Natural killer cell (primary cell): Measurements from ENCODE around the gene AP2A2. TPM values are rescaled to one million over a fixed set of nuclear protein-coding genes. Genes with fewer than 3 reads are reported as not detected.

Experiments
- ATAC-seq, 3 donors: fragments of 150-1000 bp in 2 of 3; fragments of 200-7000 bp in 1 of 3; cut with Tn5 transposase; 1 replicate in 1 of 3; 2 replicates in 2 of 3; pipeline ENCODE4 v1.10.0; 2021; ENCODE audit warnings: mild to moderate bottlenecking in 2 of 3, moderate library complexity in 2 of 3
- DNase-seq, 2 donors: peaks; one replicate each; pipeline versions ENCODE4 v3.0.0 to v3.0.0-alpha.2; 2013 to 2021; ENCODE audit warnings: mixed read lengths in 1 of 2
- H3K27ac ChIP-seq: one replicate; pipeline ENCODE4 v1.5.1; 2013; ENCODE audit warnings: mild to moderate bottlenecking, low read length
- H3K27me3 ChIP-seq: one replicate; pipeline ENCODE4 v1.6.1; 2013; ENCODE audit warnings: low read length; ENCODE audit not compliant: control insufficient read depth, insufficient read depth
- H3K36me3 ChIP-seq: one replicate; pipeline ENCODE4 v1.6.1; 2013; ENCODE audit warnings: low read length; ENCODE audit not compliant: control insufficient read depth, insufficient read depth
- H3K4me1 ChIP-seq: one replicate; pipeline ENCODE4 v1.6.1; 2013; ENCODE audit warnings: low read length; ENCODE audit not compliant: control insufficient read depth, insufficient read depth
- H3K4me3 ChIP-seq: one replicate; pipeline ENCODE4 v1.5.1; 2013; ENCODE audit warnings: low read length
- H3K9me3 ChIP-seq: one replicate; pipeline ENCODE4 v1.6.1; 2013; ENCODE audit warnings: low read length; ENCODE audit not compliant: control insufficient read depth, insufficient read depth
- H3K27ac Mint-ChIP-seq, 2 donors: one replicate each; pipeline ENCODE4 v1.8.0; 2022; ENCODE audit warnings: mild to moderate bottlenecking in 2 of 2, mixed read lengths in 2 of 2, moderate library complexity in 1 of 2
- H3K27me3 Mint-ChIP-seq, 2 donors: one replicate each; pipeline ENCODE4 v1.8.0; 2022; ENCODE audit warnings: low read depth in 2 of 2, mixed read lengths in 2 of 2
- H3K36me3 Mint-ChIP-seq: one replicate; pipeline ENCODE4 v1.8.0; 2022; ENCODE audit warnings: mixed read lengths
- H3K4me1 Mint-ChIP-seq, 2 donors: one replicate each; pipeline ENCODE4 v1.8.0; 2022; ENCODE audit warnings: mixed read lengths in 2 of 2
- H3K4me3 Mint-ChIP-seq: one replicate; pipeline ENCODE4 v1.8.0; 2022; ENCODE audit warnings: mild to moderate bottlenecking, moderate library complexity, mixed read lengths
- H3K9me3 Mint-ChIP-seq, 2 donors: one replicate each; pipeline ENCODE4 v1.8.0; 2022; ENCODE audit warnings: mixed read lengths in 2 of 2
- CTCF ChIP-seq: fragments of 200-600 bp; IDR thresholded peaks from one replicate; pipeline ENCODE4 v1.8.0; 2022; ENCODE audit warnings: antibody characterized with exemption
- WGBS: methylation state at CpG from one replicate; pipeline ENCODE4 v1.1.7; 2013; ENCODE audit warnings: missing lambda C conversion rate; ENCODE audit not compliant: insufficient coverage; 5-methylcytosine and 5-hydroxymethylcytosine counted together
- intact Hi-C: fragments of 100-400 bp; cut with micrococcal nuclease; formaldehyde crosslinking; loops from one replicate; pipeline ENCODE4 v1.14.2; 2022
- total RNA-seq, 4 donors: library from RNA; stranded (reverse); fragments of 120-200 nt in 1 of 4; gene quantifications; one replicate each; pipeline versions ENCODE4 v1.2.3 to v1.2.4, GENCODE V29; 2013 to 2022

Gene AP2A2
- total RNA-seq, 3 donors from 2014 or later (not counting 1 experiment from before 2014, with no cell fraction given), result 57.2 to 120 (median 82.9) TPM

- Mint-ChIP-seq H3K4me1 (peaks cover 7 to 10% of the 10 kb centered on the region in 2 donors), H3K27me3 (no peaks in the 10 kb centered on the region), H3K4me3 (no peak overlapping the region), H3K27ac (no peak overlapping the region), H3K36me3 (no peaks in the 10 kb centered on the region), H3K9me3 (no peaks in the 10 kb centered on the region)
- Histone ChIP-seq H3K27me3 (no peaks in the 10 kb centered on the region), H3K4me1 (peaks cover 22% of the 10 kb centered on the region), H3K36me3 (no peaks in the 10 kb centered on the region), H3K9me3 (no peaks in the 10 kb centered on the region), H3K27ac (no peak overlapping the region), H3K4me3 (no peak overlapping the region)
- intact Hi-C loops, result loop anchor here (10.0 kb wide), 1 partner anchor 69 kb away; the partner anchor contains the start of genes POLR2L and TSPAN4
- 95% methylated on average over 5 of the region's 5 CpGs for WGBS
- TF ChIP-seq CTCF, result no peak
- ATAC-seq (no peak), DNase-seq (no peak)
These were observed 11.5 kb upstream of the AP2A2 start for GRCh38 chr11:914204-914603.

DNA sequence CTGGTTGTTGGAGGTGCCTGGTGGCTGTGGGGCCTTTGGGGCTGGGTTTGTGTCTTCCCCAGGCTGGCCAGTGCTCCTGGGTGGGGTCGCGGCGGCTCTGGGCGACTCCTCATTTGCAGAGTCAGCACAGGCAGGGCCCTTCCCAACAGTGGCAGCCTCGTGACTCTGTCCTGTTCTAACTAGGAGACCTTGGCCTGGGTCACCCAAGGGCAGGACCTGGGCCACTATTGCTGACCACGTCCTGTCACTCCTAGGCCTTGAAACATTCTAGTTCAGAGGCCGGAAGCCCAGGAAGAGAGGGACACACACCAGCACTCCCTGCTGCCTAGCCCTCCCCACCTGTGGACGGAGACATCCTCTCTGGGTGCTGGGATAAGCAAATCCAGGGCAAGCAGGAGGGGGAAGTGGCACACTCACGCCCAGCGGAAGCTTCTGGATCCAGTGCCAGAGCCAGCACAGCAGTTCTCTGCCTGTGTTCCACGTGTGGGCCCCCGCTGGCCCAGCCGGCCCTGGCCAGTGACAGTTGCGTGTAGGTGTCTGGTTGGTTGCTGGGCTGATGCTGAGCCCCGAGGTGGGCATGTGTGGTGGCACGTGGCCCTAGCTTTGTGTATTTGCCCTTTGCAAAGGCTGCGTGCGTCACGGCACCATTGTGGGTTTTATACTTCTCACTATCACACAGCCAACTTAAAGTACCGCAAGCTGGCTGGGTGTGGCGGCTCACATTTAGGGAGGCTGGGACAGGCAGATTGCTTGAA, 10.7 kb upstream of the AP2A2 start:
- H3K36me3 Mint-ChIP-seq, result no peaks in the 10 kb centered on the region

GRCh38 chr11:917426-917825, 8.2 kb upstream of the AP2A2 start:
- intact Hi-C loops, result loop anchor here (10.0 kb wide), 1 partner anchor 73 kb away; the partner anchor contains the start of genes POLR2L and TSPAN4
- no peak for TF ChIP-seq CTCF
- Histone ChIP-seq H3K27me3 (no peaks in the 10 kb centered on the region), H3K4me1 (no peaks in the 10 kb centered on the region), H3K9me3 (no peaks in the 10 kb centered on the region), H3K4me3 (no peak overlapping the region), H3K36me3 (no peaks in the 10 kb centered on the region), H3K27ac (no peak overlapping the region)
- H3K27me3 Mint-ChIP-seq, result no peaks in the 10 kb centered on the region
- WGBS, result 93% methylated on average over 8 of the region's 8 CpGs
- ATAC-seq, result no peak
- H3K27ac Mint-ChIP-seq, result no peak overlapping the region
- H3K4me1 Mint-ChIP-seq, result no peaks in the 10 kb centered on the region
- no peaks in the 10 kb centered on the region for H3K9me3 Mint-ChIP-seq
- no peak for DNase-seq
- no peak overlapping the region for H3K4me3 Mint-ChIP-seq
- H3K36me3 Mint-ChIP-seq, result no peaks in the 10 kb centered on the region

More for the DNA sequence above, 10.7 kb upstream of the AP2A2 start:
- Mint-ChIP-seq H3K4me3 (no peak overlapping the region), H3K27me3 (no peaks in the 10 kb centered on the region), H3K9me3 (no peaks in the 10 kb centered on the region), H3K27ac (no peak overlapping the region), H3K4me1 (peaks cover 5 to 6% of the 10 kb centered on the region in 2 donors)
- TF ChIP-seq CTCF, result no peak
- Histone ChIP-seq H3K27ac (no peak overlapping the region), H3K36me3 (no peaks in the 10 kb centered on the region), H3K9me3 (no peaks in the 10 kb centered on the region), H3K4me1 (peaks cover 15% of the 10 kb centered on the region), H3K4me3 (no peak overlapping the region), H3K27me3 (no peaks in the 10 kb centered on the region)
- ATAC-seq, result no peak
- intact Hi-C loops, result loop anchor here (10.0 kb wide), 1 partner anchor 70 kb away; the partner anchor contains the start of genes POLR2L and TSPAN4
- no peak for DNase-seq
- WGBS, result 85% methylated on average over 21 of the region's 21 CpGs
